Measurements from ENCODE around the gene TBC1D9. TPM values are rescaled to one million over a fixed set of nuclear protein-coding genes. Genes with fewer than 3 reads are reported as not detected.

The TBC1D9 gene
- total RNA-seq, 1 experiment from 2014 or later, result 17.0 TPM

DNA sequence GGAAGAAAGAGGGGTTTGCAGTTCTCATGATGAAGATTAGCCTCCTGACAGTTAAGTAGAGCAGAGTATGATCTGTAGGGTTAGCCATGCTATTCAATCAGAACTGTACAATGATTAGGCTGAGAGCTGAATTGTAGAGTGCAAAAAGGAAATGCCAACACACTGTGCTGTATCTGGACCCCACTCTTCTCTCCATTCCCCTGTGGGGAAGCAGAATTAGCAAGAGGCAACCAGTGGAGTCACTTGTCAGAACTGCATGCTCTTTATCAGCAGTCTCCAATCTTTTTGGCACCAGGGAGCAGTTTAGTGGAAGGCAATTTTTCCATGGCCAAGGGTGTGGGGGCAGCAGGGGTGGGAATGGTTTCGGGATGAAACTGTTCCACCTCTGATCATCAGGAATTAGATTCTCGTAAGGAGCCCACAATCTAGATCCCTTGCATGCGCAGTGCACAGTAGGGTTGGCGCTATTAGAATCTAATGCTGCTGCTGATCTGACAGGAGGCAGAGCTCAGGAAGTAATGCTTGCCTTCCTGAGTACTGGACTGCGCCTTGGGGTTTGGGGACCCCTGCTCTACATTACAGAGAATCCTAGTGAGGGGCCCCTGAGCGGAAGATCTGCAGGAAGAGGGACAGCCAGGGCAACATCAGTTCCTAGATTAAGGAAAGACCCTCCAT, 19.4 kb downstream of the TBC1D9 start:
- Histone ChIP-seq H2AFZ (no peak overlapping the region), H3K36me3 (ENCODE audit: low read depth) (no peaks in the 10 kb centered on the region), H4K20me1 (ENCODE audit: insufficient read depth) (no peaks in the 10 kb centered on the region), H3K27me3 (ENCODE audit: insufficient read depth, low read depth) (no peaks in the 10 kb centered on the region), H3K4me3 (no peak overlapping the region), H3K4me2 (no peak overlapping the region), H3K9me2 (ENCODE audit: insufficient read depth) (no peaks in the 10 kb centered on the region), H3K79me2 (ENCODE audit: low read depth) (0 out of 2 replicates have a peak, but pooled peaks cover 5% of the 10 kb centered on the region), H3K4me1 (replicated peaks; ENCODE audit: insufficient read depth) (peaks cover 13% of the 10 kb centered on the region), H3K27ac (no peak overlapping the region), H3F3A (ENCODE audit: insufficient read depth, low read depth) (no peaks in the 10 kb centered on the region), H3K9me3 (ENCODE audit: insufficient read depth, low read depth) (no peaks in the 10 kb centered on the region)
- ChIA-PET CTCF (no interaction called here), POLR2A (ENCODE audit: unreplicated experiment) (no interaction called here)
- intact Hi-C loops (cut with micrococcal nuclease; ENCODE audit: unreplicated experiment), result no loop called here
- DNase-seq, result no peak
- TF ChIP-seq EZH2 (IDR thresholded peaks at IDR 0.05; ENCODE audit: low read depth), result no peak
- TF ChIP-seq, protein P1, sequence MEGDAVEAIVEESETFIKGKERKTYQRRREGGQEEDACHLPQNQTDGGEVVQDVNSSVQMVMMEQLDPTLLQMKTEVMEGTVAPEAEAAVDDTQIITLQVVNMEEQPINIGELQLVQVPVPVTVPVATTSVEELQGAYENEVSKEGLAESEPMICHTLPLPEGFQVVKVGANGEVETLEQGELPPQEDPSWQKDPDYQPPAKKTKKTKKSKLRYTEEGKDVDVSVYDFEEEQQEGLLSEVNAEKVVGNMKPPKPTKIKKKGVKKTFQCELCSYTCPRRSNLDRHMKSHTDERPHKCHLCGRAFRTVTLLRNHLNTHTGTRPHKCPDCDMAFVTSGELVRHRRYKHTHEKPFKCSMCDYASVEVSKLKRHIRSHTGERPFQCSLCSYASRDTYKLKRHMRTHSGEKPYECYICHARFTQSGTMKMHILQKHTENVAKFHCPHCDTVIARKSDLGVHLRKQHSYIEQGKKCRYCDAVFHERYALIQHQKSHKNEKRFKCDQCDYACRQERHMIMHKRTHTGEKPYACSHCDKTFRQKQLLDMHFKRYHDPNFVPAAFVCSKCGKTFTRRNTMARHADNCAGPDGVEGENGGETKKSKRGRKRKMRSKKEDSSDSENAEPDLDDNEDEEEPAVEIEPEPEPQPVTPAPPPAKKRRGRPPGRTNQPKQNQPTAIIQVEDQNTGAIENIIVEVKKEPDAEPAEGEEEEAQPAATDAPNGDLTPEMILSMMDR (conservative IDR thresholded peaks at IDR 0.05), result no peak
- no TSS peak for BruUV-seq (replicated peaks)

DNA sequence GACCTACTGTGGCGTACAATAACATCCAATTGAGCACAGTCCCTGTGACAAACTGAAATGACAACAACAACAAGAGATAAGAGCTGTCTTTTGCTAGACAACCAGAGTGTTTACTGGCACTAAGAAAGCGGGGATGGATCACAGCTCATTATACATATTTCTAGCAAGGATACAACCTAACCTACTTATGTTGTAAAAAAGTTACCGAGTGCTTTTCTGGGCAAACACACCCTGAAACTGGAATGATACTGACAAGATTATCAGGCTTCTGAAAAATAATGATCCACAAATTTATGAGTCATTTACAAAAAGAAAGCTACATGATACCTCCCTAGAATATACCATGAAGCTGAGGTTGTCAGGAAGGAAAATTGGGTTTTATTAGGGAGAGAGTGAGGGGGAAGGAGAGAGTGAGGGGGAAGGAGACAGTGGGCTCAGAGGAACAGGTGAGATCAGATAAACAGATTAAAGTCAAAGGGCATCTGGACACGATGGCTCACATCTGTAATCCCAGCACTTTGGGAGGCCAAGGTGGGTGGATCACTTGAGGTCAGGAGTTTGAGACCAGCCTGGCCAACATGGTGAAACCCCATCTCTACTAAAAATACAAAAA, 20.3 kb downstream of the TBC1D9 start:
- ChIA-PET CTCF (no interaction called here), POLR2A (ENCODE audit: unreplicated experiment) (interaction anchor here (0.7 kb wide), 2 partner anchors 90 to 524 kb away, joined by 3 to 4 read pairs; no protein-coding TSS in a partner anchor)
- H3K4me1 ChIP-seq (replicated peaks; ENCODE audit: insufficient read depth), result peaks cover 11% of the 10 kb centered on the region
- no peak for TF ChIP-seq EZH2 (IDR thresholded peaks at IDR 0.05; ENCODE audit: low read depth)
- TF ChIP-seq, protein P1 (conservative IDR thresholded peaks at IDR 0.05), result no peak
- BruUV-seq (replicated peaks), result no TSS peak
- no peak for DNase-seq
- no peaks in the 10 kb centered on the region for H3K27me3 ChIP-seq (ENCODE audit: insufficient read depth, low read depth)
- no peak overlapping the region for H3K4me3 ChIP-seq
- H3K9me3 ChIP-seq (ENCODE audit: insufficient read depth, low read depth), result no peaks in the 10 kb centered on the region
- intact Hi-C loops (cut with micrococcal nuclease; ENCODE audit: unreplicated experiment), result no loop called here
- no peak overlapping the region for H3K4me2 ChIP-seq
- H3F3A ChIP-seq (ENCODE audit: insufficient read depth, low read depth), result no peaks in the 10 kb centered on the region
- H3K36me3 ChIP-seq (ENCODE audit: low read depth), result no peaks in the 10 kb centered on the region
- H3K79me2 ChIP-seq (ENCODE audit: low read depth), result 0 out of 2 replicates have a peak, but pooled peaks cover 5% of the 10 kb centered on the region
- H3K9me2 ChIP-seq (ENCODE audit: insufficient read depth), result no peaks in the 10 kb centered on the region
- no peak overlapping the region for H2AFZ ChIP-seq
- H3K27ac ChIP-seq, result no peak overlapping the region
- no peaks in the 10 kb centered on the region for H4K20me1 ChIP-seq (ENCODE audit: insufficient read depth)

DNA sequence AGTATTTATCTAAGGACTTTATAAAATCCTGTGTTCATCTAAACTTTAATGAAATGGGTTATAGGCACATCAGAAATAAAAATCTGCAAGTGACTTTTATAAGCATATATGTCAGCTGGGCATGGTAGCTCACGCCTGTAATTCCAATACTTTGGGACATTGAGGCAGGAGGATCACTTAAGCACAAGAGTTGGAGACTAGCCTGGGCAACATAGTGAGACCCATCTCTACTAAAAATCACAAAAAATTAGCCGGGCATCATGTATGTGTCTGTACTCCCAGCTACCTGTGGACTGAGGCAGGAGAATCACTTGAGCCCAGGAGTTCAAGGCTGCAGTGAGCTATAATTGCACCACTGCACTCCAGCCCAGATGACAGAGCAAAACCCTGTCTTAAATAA, 20.9 kb downstream of the TBC1D9 start:
- POLR2A ChIA-PET (ENCODE audit: unreplicated experiment), result interaction anchor here (0.7 kb wide), 2 partner anchors 91 to 524 kb away, joined by 3 to 4 read pairs; no protein-coding TSS in a partner anchor
- intact Hi-C loops (cut with micrococcal nuclease; ENCODE audit: unreplicated experiment), result no loop called here

More for the DNA sequence above, 20.9 kb downstream of the TBC1D9 start:
- H3F3A ChIP-seq (ENCODE audit: insufficient read depth, low read depth), result no peaks in the 10 kb centered on the region
- H2AFZ ChIP-seq, result no peak overlapping the region
- CTCF ChIA-PET, result no interaction called here
- no peak overlapping the region for H3K4me2 ChIP-seq
- no peaks in the 10 kb centered on the region for H3K27me3 ChIP-seq (ENCODE audit: insufficient read depth, low read depth)
- TF ChIP-seq, protein P1 (conservative IDR thresholded peaks at IDR 0.05), result no peak
- no peak for TF ChIP-seq EZH2 (IDR thresholded peaks at IDR 0.05; ENCODE audit: low read depth)
- H3K4me3 ChIP-seq, result no peak overlapping the region
- H3K4me1 ChIP-seq (replicated peaks; ENCODE audit: insufficient read depth), result peaks cover 6% of the 10 kb centered on the region
- BruUV-seq (replicated peaks), result no TSS peak
- no peak overlapping the region for H3K27ac ChIP-seq
- no peaks in the 10 kb centered on the region for H3K9me3 ChIP-seq (ENCODE audit: insufficient read depth, low read depth)
- no peaks in the 10 kb centered on the region for H4K20me1 ChIP-seq (ENCODE audit: insufficient read depth)
- H3K36me3 ChIP-seq (ENCODE audit: low read depth), result no peaks in the 10 kb centered on the region
- H3K9me2 ChIP-seq (ENCODE audit: insufficient read depth), result no peaks in the 10 kb centered on the region
- no peak for DNase-seq
- no peaks in the 10 kb centered on the region for H3K79me2 ChIP-seq (ENCODE audit: low read depth)

Measured in PC-9 (cell line).